ENCODE measurements around the gene JAZF1. TPM values are rescaled to one million over a fixed set of nuclear protein-coding genes. Genes with fewer than 3 reads are reported as not detected.

Gene JAZF1
- total and polyA plus RNA-seq, 11 donors: 10.3 to 46.2 (median 26.8) TPM

- Histone ChIP-seq H3K9me3 (no peaks in the 10 kb centered on the region), H3K4me3 (no peak overlapping the region), H3K36me3 (no peaks in the 10 kb centered on the region), H3K27me3 (no peaks in the 10 kb centered on the region), H3K27ac (peak overlapping the region in 10 of 12 donors; percentile 15 to 92 (median 81)), H3K4me1 (peaks cover 0 to 56% (median 24%) of the 10 kb centered on the region in 12 donors)
- TF ChIP-seq POLR2A (IDR thresholded peaks at IDR 0.05) (no peak), CTCF (IDR thresholded peaks at IDR 0.05) (no peak)
- no peak for DNase-seq
- ATAC-seq: no peak
- 83 to 92% (median 85%) methylated on average over 3 of the region's 3 CpGs for WGBS, 4 donors
- intact Hi-C loops (cut with DNase I): loop anchor here in 5 of 10 donors (5.0 to 10.0 kb wide), 2 partner anchors 66 to 69 kb away; no protein-coding TSS in a partner anchor
Observed at GRCh38 chr7:28108747-28109146, 71.8 kb downstream of the JAZF1 start.

- peaks cover 0 to 55% (median 24%) of the 10 kb centered on the region in 12 donors for H3K4me1 ChIP-seq
- ATAC-seq: peak in 3 of 4 donors; percentile 18 to 77 (median 67)
- no peaks in the 10 kb centered on the region for H3K27me3 ChIP-seq
- no peaks in the 10 kb centered on the region for H3K36me3 ChIP-seq
- peak overlapping the region; percentile 15 to 92 (median 80) for H3K27ac ChIP-seq
- TF ChIP-seq CTCF (IDR thresholded peaks at IDR 0.05): no peak
- TF ChIP-seq POLR2A (IDR thresholded peaks at IDR 0.05): no peak
- WGBS, 4 donors: 53 to 64% (median 61%) methylated on average over 3 of the region's 3 CpGs
- no peak overlapping the region for H3K4me3 ChIP-seq
- H3K9me3 ChIP-seq: no peaks in the 10 kb centered on the region
- intact Hi-C loops (cut with DNase I): loop anchor here in 5 of 10 donors (5.0 to 10.0 kb wide), 2 partner anchors 67 to 69 kb away; no protein-coding TSS in a partner anchor
- peak in 1 of 5 donors; percentile 53 for DNase-seq
Observed at GRCh38 chr7:28107960-28108359, 72.6 kb downstream of the JAZF1 start.

- TF ChIP-seq POLR2A (IDR thresholded peaks at IDR 0.05): no peak
- no peak for TF ChIP-seq CTCF (IDR thresholded peaks at IDR 0.05)
- no peaks in the 10 kb centered on the region for H3K27me3 ChIP-seq
- intact Hi-C loops (cut with DNase I): loop anchor here in 5 of 10 donors (5.0 to 10.0 kb wide), 2 partner anchors 68 to 71 kb away; no protein-coding TSS in a partner anchor
- H3K27ac ChIP-seq: peak overlapping the region; percentile 12 to 92 (median 80)
- peak; percentile 72 to 89 (median 84) for ATAC-seq
- H3K36me3 ChIP-seq: no peaks in the 10 kb centered on the region
- DNase-seq: peak in 3 of 5 donors; percentile 36 to 62 (median 40)
- 46 to 56% (median 50%) methylated on average over 6 of the region's 6 CpGs for WGBS, 4 donors
- peaks cover 0 to 68% (median 25%) of the 10 kb centered on the region in 12 donors for H3K4me1 ChIP-seq
- no peaks in the 10 kb centered on the region for H3K9me3 ChIP-seq
- H3K4me3 ChIP-seq: no peak overlapping the region
Observed at GRCh38 chr7:28106321-28106829, 74.2 kb downstream of the JAZF1 start.

GRCh38 chr7:28105234-28105633 lies 75.4 kb downstream of the JAZF1 start:
- Histone ChIP-seq H3K27ac (peak overlapping the region; percentile 64 to 92 (median 80)), H3K9me3 (no peaks in the 10 kb centered on the region), H3K27me3 (no peaks in the 10 kb centered on the region), H3K4me1 (peaks cover 0 to 74% (median 25%) of the 10 kb centered on the region in 12 donors), H3K4me3 (peak overlapping the region in 2 of 12 donors; percentile 2), H3K36me3 (peaks cover 0 to 5% (median 0%) of the 10 kb centered on the region in 9 donors)
- WGBS, 4 donors: 44 to 59% (median 54%) methylated on average over 6 of the region's 6 CpGs
- TF ChIP-seq CTCF (IDR thresholded peaks at IDR 0.05) (no peak), POLR2A (IDR thresholded peaks at IDR 0.05) (no peak)
- intact Hi-C loops (cut with DNase I): loop anchor here in 5 of 10 donors (5.0 to 10.0 kb wide), 2 partner anchors 70 to 72 kb away; no protein-coding TSS in a partner anchor
- DNase-seq: no peak
- peak in 2 of 4 donors; percentile 12 to 34 for ATAC-seq
